ENCODE data around the gene RBBP6. TPM values are rescaled to one million over a fixed set of nuclear protein-coding genes. Genes with fewer than 3 reads are reported as not detected.

Gene RBBP6
- total and polyA plus RNA-seq, 5 donors = 26.0 to 41.2 (median 32.2) TPM

- no peaks in the 10 kb centered on the region for H3K9me3 ChIP-seq (ENCODE audit: control insufficient read depth, low read length)
- H3K27ac ChIP-seq (ENCODE audit: low read length) = peak overlapping the region; percentile 99
- no peaks in the 10 kb centered on the region for H3K4me1 ChIP-seq (ENCODE audit: control insufficient read depth, insufficient read depth, low read length)
- H3K4me3 ChIP-seq (ENCODE audit: low read length) = peak overlapping the region; percentile 89
- DNase-seq (no peak), ATAC-seq (no peak)
- intact Hi-C loops (cut with DNase I) = loop anchor here in 1 of 4 donors (10.0 kb wide), 1 partner anchor 564 kb away; no protein-coding TSS in a partner anchor
- H3K27me3 ChIP-seq (ENCODE audit: control insufficient read depth, insufficient read depth) = no peaks in the 10 kb centered on the region
- under 1% methylated on average over 12 of the region's 12 CpGs for WGBS
Measured at GRCh38 chr16:24540602-24541210, 1.3 kb downstream of the RBBP6 start.

GRCh38 chr16:24541233-24541933 is 2.0 kb downstream of the RBBP6 start:
- Histone ChIP-seq H3K27ac (ENCODE audit: low read length) (no peak overlapping the region), H3K4me3 (ENCODE audit: low read length) (peak overlapping the region; percentile 89), H3K4me1 (ENCODE audit: control insufficient read depth, insufficient read depth, low read length) (no peaks in the 10 kb centered on the region), H3K9me3 (ENCODE audit: control insufficient read depth, low read length) (no peaks in the 10 kb centered on the region), H3K27me3 (ENCODE audit: control insufficient read depth, insufficient read depth) (no peaks in the 10 kb centered on the region)
- ATAC-seq (no peak), DNase-seq (no peak)
- intact Hi-C loops (cut with DNase I) = loop anchor here in 1 of 4 donors (10.0 kb wide), 1 partner anchor 563 kb away; no protein-coding TSS in a partner anchor
- WGBS = 2% methylated on average over 7 of the region's 7 CpGs

- DNase-seq = no peak
- Histone ChIP-seq H3K9me3 (ENCODE audit: control insufficient read depth, low read length) (no peaks in the 10 kb centered on the region), H3K27me3 (ENCODE audit: control insufficient read depth, insufficient read depth) (no peaks in the 10 kb centered on the region), H3K4me3 (ENCODE audit: low read length) (peak overlapping the region; percentile 15), H3K4me1 (ENCODE audit: control insufficient read depth, insufficient read depth, low read length) (no peaks in the 10 kb centered on the region), H3K27ac (ENCODE audit: low read length) (no peak overlapping the region)
- WGBS = 11% methylated on average over 2 of the region's 2 CpGs
- intact Hi-C loops (cut with DNase I) = loop anchor here in 1 of 4 donors (10.0 kb wide), 1 partner anchor 561 kb away; no protein-coding TSS in a partner anchor
- no peak for ATAC-seq
Measured at GRCh38 chr16:24543949-24544348, 4.6 kb downstream of the RBBP6 start.

- Histone ChIP-seq H3K4me1 (ENCODE audit: control insufficient read depth, insufficient read depth, low read length) (no peaks in the 10 kb centered on the region), H3K27ac (ENCODE audit: low read length) (peak overlapping the region; percentile 62), H3K4me3 (ENCODE audit: low read length) (no peak overlapping the region), H3K27me3 (ENCODE audit: control insufficient read depth, insufficient read depth) (no peaks in the 10 kb centered on the region), H3K9me3 (ENCODE audit: control insufficient read depth, low read length) (no peaks in the 10 kb centered on the region)
- ATAC-seq = peak in 1 of 2 donors; percentile 27
- 36% methylated on average over 3 of the region's 3 CpGs for WGBS
- intact Hi-C loops (cut with DNase I) = loop anchor here in 1 of 4 donors (10.0 kb wide), 1 partner anchor 560 kb away; no protein-coding TSS in a partner anchor
- DNase-seq = no peak
Measured at GRCh38 chr16:24544640-24545039, 5.3 kb downstream of the RBBP6 start.

GRCh38 chr16:24550295-24550694 is 10.9 kb downstream of the RBBP6 start:
- DNase-seq (no peak), ATAC-seq (no peak)
- no peak overlapping the region for H3K27ac ChIP-seq (ENCODE audit: low read length)
- no peaks in the 10 kb centered on the region for H3K27me3 ChIP-seq (ENCODE audit: control insufficient read depth, insufficient read depth)
- H3K9me3 ChIP-seq (ENCODE audit: control insufficient read depth, low read length) = no peaks in the 10 kb centered on the region
- no peak overlapping the region for H3K4me3 ChIP-seq (ENCODE audit: low read length)
- intact Hi-C loops (cut with DNase I) = no loop called here
- no peaks in the 10 kb centered on the region for H3K4me1 ChIP-seq (ENCODE audit: control insufficient read depth, insufficient read depth, low read length)
- WGBS = 99% methylated on average over 1 of the region's 1 CpG

GRCh38 chr16:24552705-24553246 is 13.4 kb downstream of the RBBP6 start:
- H3K4me1 ChIP-seq (ENCODE audit: control insufficient read depth, insufficient read depth, low read length) = no peaks in the 10 kb centered on the region
- ATAC-seq (no peak), DNase-seq (no peak)
- H3K9me3 ChIP-seq (ENCODE audit: control insufficient read depth, low read length) = no peaks in the 10 kb centered on the region
- no peaks in the 10 kb centered on the region for H3K27me3 ChIP-seq (ENCODE audit: control insufficient read depth, insufficient read depth)
- H3K4me3 ChIP-seq (ENCODE audit: low read length) = no peak overlapping the region
- 74% methylated on average over 1 of the region's 1 CpG for WGBS
- H3K27ac ChIP-seq (ENCODE audit: low read length) = no peak overlapping the region
- intact Hi-C loops (cut with DNase I) = no loop called here

GRCh38 chr16:24553983-24554382 is 14.6 kb downstream of the RBBP6 start:
- Histone ChIP-seq H3K9me3 (ENCODE audit: control insufficient read depth, low read length) (no peaks in the 10 kb centered on the region), H3K4me3 (ENCODE audit: low read length) (no peak overlapping the region), H3K27ac (ENCODE audit: low read length) (no peak overlapping the region), H3K27me3 (ENCODE audit: control insufficient read depth, insufficient read depth) (no peaks in the 10 kb centered on the region), H3K4me1 (ENCODE audit: control insufficient read depth, insufficient read depth, low read length) (no peaks in the 10 kb centered on the region)
- ATAC-seq (no peak), DNase-seq (no peak)
- intact Hi-C loops (cut with DNase I) = no loop called here
- WGBS = 73% methylated on average over 1 of the region's 1 CpG

- H3K4me3 ChIP-seq (ENCODE audit: low read length) = no peak overlapping the region
- no peaks in the 10 kb centered on the region for H3K27me3 ChIP-seq (ENCODE audit: control insufficient read depth, insufficient read depth)
- no peak overlapping the region for H3K27ac ChIP-seq (ENCODE audit: low read length)
- no peak for ATAC-seq
- no peaks in the 10 kb centered on the region for H3K9me3 ChIP-seq (ENCODE audit: control insufficient read depth, low read length)
- intact Hi-C loops (cut with DNase I) = no loop called here
- no peaks in the 10 kb centered on the region for H3K4me1 ChIP-seq (ENCODE audit: control insufficient read depth, insufficient read depth, low read length)
- WGBS = 90% methylated on average over 6 of the region's 6 CpGs
- DNase-seq = no peak
Measured at GRCh38 chr16:24555346-24555872, 16.0 kb downstream of the RBBP6 start.

- Histone ChIP-seq H3K4me1 (ENCODE audit: control insufficient read depth, insufficient read depth, low read length) (no peaks in the 10 kb centered on the region), H3K4me3 (ENCODE audit: low read length) (no peak overlapping the region), H3K9me3 (ENCODE audit: control insufficient read depth, low read length) (no peaks in the 10 kb centered on the region), H3K27ac (ENCODE audit: low read length) (no peak overlapping the region), H3K27me3 (ENCODE audit: control insufficient read depth, insufficient read depth) (no peaks in the 10 kb centered on the region)
- intact Hi-C loops (cut with DNase I) = loop anchor here in 3 of 4 donors (5.0 to 10.0 kb wide), 2 partner anchors 239 to 242 kb away; no protein-coding TSS in a partner anchor
- ATAC-seq (no peak), DNase-seq (no peak)
Measured at GRCh38 chr16:24562811-24563210, 23.4 kb downstream of the RBBP6 start.

GRCh38 chr16:24568392-24568791 is 29.0 kb downstream of the RBBP6 start:
- no peak overlapping the region for H3K4me3 ChIP-seq (ENCODE audit: low read length)
- no peak for DNase-seq
- 76% methylated on average over 4 of the region's 4 CpGs for WGBS
- H3K27ac ChIP-seq (ENCODE audit: low read length) = no peak overlapping the region
- no peaks in the 10 kb centered on the region for H3K9me3 ChIP-seq (ENCODE audit: control insufficient read depth, low read length)
- no peaks in the 10 kb centered on the region for H3K27me3 ChIP-seq (ENCODE audit: control insufficient read depth, insufficient read depth)
- ATAC-seq = no peak
- H3K4me1 ChIP-seq (ENCODE audit: control insufficient read depth, insufficient read depth, low read length) = no peaks in the 10 kb centered on the region
- intact Hi-C loops (cut with DNase I) = loop anchor here in 2 of 4 donors (10.0 kb wide), 1 partner anchor 236 kb away; no protein-coding TSS in a partner anchor

GRCh38 chr16:24571096-24571495 is 31.7 kb downstream of the RBBP6 start:
- Histone ChIP-seq H3K4me1 (ENCODE audit: control insufficient read depth, insufficient read depth, low read length) (no peaks in the 10 kb centered on the region), H3K27me3 (ENCODE audit: control insufficient read depth, insufficient read depth) (no peaks in the 10 kb centered on the region), H3K4me3 (ENCODE audit: low read length) (no peak overlapping the region), H3K9me3 (ENCODE audit: control insufficient read depth, low read length) (no peaks in the 10 kb centered on the region), H3K27ac (ENCODE audit: low read length) (no peak overlapping the region)
- no peak for DNase-seq
- no peak for ATAC-seq
- intact Hi-C loops (cut with DNase I) = loop anchor here in 1 of 4 donors (10.0 kb wide), 1 partner anchor 234 kb away; no protein-coding TSS in a partner anchor
- WGBS = 82% methylated on average over 6 of the region's 6 CpGs

Data from right cardiac atrium (tissue), 5 donors.